Cardiac septum (tissue), 1 donor: ENCODE results near the gene HOXB4. TPM values are rescaled to one million over a fixed set of nuclear protein-coding genes. Genes with fewer than 3 reads are reported as not detected.

Source experiments
- DNase-seq: peaks from one replicate; pipeline ENCODE4 v3.0.0-alpha.2; 2020; ENCODE audit warnings: low spot score
- intact Hi-C: fragments of 100-400 bp; cut with DNase I; formaldehyde crosslinking; loops from one replicate; pipeline ENCODE4 v1.14.0; 2022
- total RNA-seq: library from RNA; stranded (reverse); fragmentation: NEBNext Ultra II Directional; extraction: Animal tissue kit (Norgen Biotek cat#: 25700); gene quantifications from one replicate; pipeline ENCODE4 v1.2.1, GENCODE V29; 2021
- donor health status: DM: no; HTN: no; CAD: no.

Gene HOXB4
- total RNA-seq, 1 donor from 2014 or later, result 1.6 TPM

DNA sequence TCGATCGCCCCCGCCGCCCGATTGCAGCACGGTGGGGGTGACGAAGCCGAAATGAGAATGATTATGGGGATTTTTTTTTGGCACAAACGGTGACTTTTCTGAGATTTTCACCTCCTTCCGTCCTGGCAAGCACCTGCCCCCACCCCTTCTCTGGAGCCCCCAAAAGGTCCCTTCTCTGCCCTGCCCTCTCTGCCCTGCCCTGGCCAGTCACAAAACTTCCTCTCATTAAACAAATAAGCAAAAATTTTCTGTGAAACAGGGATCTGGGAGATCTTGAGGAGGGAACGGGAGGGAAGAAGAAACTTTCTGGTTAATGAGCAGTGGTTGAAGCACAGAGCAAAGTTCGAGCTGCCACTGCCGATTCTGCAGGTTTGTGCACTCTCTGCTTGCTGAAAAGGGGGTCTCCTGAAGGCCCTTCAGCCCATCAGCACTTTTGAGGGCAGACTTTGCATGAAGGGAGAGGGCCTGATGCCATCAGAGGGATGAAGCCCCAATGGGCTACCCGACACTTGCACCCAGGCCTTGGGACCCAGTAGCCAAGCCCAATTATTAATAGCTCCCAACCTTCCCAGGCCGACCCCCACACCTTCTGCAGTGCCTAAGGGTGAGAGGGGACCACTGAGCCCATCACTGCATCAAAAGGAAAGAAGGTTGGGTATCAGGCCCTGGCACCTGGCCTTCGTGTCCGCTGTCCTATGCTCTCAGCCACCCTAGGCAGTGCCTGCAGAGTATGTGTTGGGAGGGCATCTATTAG is 38.0 kb upstream of the HOXB4 start:
- intact Hi-C loops, result loop anchor here (5.0 to 10.0 kb wide), 5 partner anchors 279 to 591 kb away; partner anchors contain the start of gene IGF2BP1

DNA sequence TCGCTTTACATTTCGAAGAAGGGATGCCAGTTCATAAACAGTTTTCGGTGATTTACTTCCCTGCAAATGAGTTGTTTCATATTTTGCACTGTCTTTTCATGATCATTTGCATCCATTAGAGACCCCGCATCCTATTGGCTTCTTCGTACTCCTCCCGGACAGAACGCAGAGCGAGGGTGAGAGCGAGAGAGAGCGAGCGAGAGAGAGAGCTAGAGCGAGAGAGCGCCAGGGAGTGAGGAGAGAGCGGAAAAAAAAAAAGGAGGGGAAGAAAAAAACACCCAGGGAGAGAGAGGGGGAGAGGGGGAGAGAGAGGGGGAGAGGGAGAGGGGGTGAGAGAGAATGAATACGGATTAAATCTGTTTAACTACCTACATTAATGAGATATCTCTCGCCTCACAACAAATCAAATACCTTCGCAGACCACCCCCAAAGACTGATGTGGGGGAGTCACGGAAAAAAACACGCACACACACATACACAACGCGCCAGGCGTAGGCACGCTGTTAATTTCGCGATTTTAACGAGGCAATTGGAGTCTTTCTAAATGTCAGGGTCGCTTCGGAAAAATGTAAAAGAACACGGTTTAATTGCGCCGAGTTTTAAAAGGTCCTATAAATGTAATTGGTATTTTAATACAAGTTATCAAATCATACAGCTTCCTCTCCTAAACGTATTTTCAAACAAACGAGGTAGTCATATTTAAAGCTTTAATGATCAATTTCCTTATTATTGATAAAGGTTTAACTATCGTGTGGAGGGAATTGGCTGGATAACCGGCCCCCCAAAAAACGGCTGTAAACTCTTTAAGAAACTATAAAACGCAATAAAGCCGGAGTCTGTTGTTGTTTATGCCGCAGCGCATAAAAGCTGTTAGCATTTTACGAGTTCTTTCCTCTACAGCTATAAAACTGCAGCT is 37.2 kb upstream of the HOXB4 start, which contains the start of gene HOXB8:
Gene HOXB8, minus strand, starts transcription at position 246 of the 916 bp plus-strand sequence. CDS start 588 bp downstream, outside the sequence.
- no peak for DNase-seq
- intact Hi-C loops, result loop anchor here (5.0 to 10.0 kb wide), 5 partner anchors 278 to 591 kb away; partner anchors contain the start of gene IGF2BP1

More for the DNA sequence above, 38.0 kb upstream of the HOXB4 start:
- no peak for DNase-seq

DNA sequence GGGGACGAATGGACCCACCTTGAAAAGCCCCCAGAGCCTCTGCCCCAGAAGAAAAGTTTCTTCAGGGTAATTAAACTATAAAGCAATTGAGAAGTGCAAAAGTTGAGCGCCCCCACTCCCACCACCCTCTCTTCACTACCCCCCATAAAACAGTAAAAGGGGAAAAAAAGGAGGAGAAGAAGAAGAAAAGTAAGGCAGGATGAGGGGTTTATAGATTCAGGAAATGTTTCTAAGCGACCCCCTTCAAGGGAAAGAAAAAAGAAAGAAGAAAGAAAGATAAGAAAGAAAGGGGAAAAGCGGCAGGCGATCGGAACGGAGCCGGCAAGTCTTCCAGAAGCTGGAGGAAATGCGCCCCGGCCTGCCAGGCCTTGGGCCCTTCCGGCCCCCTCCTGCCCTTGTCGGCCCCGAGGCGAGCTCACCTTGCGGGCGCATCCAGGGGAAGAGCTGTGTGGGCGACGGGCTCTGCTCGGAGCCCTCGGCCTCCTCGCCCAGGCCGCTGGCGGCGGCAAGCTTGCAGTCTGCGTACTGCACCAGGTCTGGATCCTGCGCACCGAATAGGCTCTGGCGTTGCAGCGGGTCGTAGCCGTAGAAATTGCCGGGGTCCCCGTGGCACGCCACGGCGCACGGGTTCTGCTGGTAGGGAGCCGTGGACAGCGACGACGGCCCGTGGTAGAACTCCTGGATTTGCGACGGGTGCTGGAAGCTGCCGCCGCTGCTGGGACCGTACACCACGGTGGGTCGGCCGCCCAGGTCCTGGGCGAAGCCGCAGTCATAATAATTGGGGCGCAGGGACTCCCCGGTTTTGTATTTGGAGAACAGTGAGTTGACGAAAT is 35.9 kb upstream of the HOXB4 start:
- intact Hi-C loops, result loop anchor here (10.0 kb wide), 2 partner anchors 381 to 589 kb away; partner anchors contain the start of gene IGF2BP1
- DNase-seq, result no peak

DNA sequence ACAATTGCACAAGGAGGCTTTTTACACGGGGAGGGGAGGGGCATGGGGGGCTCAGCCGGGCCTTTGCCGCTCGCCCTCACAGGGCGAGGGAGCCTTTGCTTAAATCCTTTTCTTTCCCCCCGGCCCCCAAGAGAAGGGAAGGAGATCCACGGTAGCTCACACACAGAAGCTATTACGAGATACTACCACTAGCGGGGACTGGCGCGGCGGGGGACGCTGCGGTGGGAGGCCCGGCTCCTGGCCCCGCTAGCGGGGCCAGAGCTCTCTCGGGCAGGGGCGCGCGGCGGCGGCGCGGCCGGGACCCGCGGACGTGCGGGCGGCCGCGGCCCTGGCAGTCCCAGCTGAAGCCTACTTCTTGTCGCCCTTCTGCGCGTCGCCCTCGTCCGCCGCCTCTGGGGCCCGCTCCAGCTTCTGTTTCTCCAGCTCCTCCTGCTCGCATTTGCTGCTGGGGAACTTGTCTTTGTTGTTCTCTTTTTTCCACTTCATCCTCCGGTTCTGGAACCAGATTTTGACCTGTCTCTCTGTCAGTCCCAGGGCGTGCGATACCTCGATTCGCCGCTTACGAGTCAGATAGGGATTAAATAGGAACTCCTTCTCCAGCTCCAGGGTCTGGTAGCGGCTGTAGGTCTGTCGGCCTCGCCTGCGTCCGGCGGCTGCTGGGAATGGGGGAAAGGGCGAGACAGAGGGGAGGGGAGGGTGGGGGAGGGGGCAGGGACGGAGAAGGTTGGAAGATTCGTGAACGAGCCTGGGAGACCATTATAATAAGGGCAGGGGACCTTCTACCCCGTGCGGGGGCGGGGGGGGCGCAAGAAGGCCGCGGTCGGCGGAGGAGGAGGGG is 34.9 kb upstream of the HOXB4 start:
- no peak for DNase-seq
- intact Hi-C loops, result loop anchor here (10.0 kb wide), 2 partner anchors 382 to 588 kb away; partner anchors contain the start of gene IGF2BP1

DNA sequence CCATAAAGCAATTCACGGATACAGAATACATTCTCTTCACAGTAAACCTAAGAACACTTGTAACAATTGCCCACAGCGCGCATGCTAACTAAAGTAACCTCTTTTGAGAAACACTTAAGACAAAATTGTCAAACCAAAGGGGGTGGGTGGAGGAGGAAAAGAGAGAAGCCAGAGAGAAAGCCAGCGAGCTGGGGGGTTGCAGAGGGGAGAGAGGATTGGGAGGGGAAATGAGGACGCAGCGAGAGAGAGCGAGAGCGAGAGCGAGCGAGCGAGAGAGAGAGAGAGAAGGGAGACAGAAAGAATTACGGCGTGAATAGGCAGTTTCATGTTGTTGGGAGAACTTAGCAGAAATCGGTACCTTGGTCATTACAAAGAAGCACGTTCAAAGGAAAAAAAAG is 34.3 kb upstream of the HOXB4 start:
- intact Hi-C loops, result loop anchor here (10.0 kb wide), 2 partner anchors 382 to 588 kb away; partner anchors contain the start of gene IGF2BP1
- no peak for DNase-seq

DNA sequence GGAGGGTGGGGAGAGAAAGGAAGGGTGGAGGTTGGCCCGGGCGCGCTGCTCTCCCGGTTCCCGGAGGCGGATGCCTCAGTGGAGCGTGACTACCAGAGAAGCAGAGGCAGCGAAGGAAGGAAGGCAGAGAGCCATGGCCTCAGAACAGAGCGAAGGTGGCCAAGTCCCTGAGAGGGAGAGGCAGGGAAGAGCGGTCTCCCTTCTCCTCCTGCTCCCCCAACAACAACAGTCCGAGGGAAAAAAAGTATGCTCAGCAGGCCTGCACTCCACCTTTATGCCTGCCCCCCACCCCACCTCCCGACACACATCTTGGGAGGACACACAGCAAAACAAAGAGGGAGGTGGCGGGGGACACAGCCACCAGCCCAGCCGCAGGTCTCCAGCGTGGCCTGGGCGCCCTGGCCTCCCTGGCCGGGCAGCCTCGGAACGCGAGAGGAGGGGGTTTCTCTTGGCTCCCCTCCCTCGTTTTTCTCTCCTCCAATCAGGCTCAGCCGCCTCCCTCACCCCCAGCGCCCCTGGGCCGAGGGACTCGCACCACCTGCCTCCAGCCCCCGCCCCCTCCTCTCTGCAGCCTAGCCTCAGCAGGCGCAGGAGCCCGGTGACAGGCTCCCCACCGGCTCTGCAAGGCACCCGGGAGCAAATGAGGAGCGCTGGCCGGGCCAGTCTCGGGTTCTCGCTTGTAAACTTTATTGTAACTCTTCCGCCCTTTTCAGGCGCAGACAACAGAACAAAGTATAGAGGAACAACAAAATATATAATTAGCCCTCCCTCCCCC is 33.7 kb upstream of the HOXB4 start:
- DNase-seq, result no peak
- intact Hi-C loops, result loop anchor here (10.0 kb wide), 2 partner anchors 383 to 587 kb away; partner anchors contain the start of gene IGF2BP1

DNA sequence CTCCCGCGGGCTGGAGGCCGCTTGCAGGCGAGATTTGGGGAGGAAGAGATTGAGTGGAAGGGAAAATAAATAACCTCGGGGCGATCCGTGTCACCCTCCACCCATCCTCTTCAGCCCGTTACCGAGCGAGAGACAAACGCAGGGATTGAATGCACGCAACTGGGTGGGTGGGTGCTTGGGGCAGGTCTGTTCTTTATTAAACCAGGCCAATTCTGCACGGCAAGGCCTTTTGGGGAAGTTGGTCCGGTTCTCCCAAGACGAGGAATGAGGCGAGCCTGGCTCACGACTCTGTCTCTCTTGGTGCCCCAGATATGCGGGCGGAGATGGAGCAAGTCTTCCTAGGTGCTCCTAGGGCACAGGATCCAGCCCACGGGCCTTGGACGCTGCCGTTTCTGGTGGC is 33.1 kb upstream of the HOXB4 start:
- intact Hi-C loops, result loop anchor here (10.0 kb wide), 2 partner anchors 384 to 586 kb away; partner anchors contain the start of gene IGF2BP1
- no peak for DNase-seq

DNA sequence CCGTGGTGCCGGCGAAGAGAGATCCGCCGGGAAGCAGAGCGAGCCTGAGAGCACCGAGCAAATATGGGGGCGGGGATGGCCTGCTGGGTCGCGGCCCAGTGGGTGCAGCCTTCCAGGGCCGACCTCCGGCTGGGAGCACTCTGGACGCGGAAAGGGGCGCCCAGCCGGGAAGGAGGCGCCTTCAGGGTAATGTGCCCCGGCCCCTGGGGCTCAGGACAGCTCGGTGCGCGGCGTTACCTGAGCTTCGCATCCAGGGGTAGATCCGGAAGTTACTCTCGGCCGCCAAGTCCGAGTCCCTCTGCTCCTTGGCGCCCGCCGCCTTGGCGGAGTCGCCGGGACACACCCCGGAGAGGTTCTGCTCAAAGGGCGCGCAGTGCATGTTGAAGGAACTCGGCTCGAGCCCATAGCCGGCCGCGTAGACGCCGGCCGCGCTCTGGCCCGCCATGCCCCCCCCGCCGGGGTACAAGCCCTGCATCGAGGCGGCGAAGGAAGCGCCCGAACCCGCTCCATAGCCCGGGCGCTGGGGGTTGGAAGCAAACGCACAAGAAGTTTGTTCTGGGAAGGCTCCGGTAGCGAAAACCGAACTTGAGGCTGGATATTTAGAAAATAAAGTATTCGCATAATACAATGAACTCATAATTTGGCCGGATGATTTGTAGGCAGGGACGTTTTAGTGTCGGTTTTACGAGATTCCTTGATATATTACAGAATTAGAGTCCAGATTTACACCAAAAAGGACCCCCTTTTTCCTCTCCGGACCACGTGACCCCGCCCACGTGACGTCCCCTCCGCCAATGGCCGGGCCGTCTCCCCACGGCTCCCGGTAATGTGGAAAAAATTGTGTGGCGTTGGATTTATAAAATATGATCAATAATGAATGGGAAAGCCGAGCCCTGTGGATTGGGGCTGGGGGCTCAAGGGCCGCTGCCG is 32.4 kb upstream of the HOXB4 start, which contains the start of gene HOXB7:
Gene HOXB7, minus strand, starts transcription at position 736 of the 930 bp plus-strand sequence. Its CDS starts 99 bp downstream, at position 637.
- no peak for DNase-seq
- intact Hi-C loops, result loop anchor here (10.0 kb wide), 2 partner anchors 384 to 586 kb away; partner anchors contain the start of gene IGF2BP1

DNA sequence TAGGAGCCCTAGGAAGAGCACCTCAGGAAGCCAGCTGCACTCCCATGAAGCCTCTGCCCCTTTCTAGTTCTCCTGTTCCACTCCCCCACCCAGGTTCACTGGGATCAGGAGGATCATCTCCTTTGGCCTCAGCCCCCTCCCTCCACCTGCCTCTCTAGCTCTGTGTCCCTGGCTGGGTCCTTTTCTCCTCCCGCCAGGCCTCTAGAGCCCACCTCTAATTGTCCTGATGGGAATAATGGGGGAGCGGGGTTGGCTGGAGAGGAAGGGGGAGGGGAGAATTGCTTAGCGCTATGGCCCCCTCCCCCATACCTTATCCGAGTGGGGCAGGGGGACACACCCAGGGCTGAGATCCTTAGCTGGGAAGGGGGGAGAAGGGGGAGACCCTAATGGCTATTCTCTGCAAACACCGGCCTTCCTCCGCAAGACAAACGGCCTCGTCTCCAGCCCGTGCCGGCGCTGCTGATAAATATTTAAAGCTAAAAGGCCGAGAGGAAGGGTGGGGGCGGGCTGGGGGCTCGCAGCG is 31.7 kb upstream of the HOXB4 start:
- intact Hi-C loops, result loop anchor here (10.0 kb wide), 2 partner anchors 385 to 585 kb away; partner anchors contain the start of gene IGF2BP1
- no peak for DNase-seq

DNA sequence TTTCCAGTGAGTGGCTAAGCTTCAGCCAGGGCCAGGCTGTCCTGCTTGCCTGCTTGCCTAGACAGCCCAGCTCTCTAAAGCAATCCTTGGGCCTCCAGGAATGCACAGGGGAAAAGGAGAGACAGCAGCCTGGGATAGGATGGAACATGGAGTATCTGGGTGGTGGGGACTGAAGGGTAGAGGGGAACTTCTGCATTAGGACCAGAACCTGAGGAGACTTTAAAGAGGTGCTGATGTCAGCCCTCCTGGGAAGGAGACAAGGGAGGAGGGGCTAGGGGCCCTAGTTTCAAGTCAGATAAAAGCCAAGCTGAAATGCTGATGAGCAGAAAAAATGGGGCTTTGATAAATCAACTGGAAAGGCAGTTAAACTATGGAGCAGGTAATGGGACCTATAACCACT is 30.9 kb upstream of the HOXB4 start:
- no peak for DNase-seq
- intact Hi-C loops, result no loop called here

DNA sequence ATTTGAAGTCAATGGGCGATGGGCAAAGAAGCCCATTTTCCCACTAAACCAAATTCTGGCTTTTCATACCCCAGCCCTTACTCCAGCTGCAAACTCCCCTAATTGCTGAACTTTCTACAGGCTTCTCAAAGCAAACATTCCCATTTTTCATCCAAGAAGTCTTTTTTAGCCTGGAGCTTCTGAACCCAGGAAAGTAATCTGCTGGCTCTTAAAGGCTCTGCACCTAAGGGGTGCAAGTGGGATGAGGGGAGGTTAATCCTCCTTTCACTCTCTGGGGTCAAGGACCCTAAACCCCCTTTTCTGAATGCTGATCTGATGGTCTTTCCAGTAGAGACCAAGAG is 30.3 kb upstream of the HOXB4 start:
- intact Hi-C loops, result no loop called here

DNA sequence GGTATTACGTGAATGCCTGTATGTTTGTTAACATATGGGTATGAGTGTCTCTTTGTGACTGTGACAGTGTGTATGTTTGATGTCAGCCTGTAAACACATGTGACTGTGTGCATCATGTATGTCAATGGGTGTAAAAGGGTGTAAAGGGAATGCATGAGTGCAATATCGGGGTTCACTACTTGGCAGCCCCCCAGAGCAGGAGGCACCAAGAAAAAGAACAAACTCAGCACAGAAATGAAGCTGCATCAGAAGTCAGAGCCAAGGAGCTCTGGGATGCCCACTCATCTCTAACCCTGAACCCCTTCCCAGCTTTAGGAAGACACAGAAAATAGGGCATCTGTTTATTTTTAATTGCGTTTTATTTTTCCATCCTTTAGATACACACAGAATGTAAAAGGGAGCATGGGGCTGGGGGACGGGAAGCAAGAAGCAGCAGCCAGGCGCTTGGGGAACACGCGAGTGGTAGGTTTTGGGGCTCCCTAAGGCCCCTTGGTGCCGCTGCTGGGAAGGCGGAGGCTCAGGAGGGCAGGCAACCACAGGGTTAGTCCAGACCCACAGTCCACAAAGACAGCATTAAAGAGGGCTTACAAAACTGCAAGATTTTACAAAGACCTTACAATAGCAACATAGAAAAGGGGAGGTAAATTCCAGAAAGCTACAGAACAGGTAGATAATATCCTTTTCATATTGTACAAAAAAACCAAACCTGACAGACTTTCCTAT is 28.9 kb upstream of the HOXB4 start:
- no peak for DNase-seq
- intact Hi-C loops, result no loop called here

More for the DNA sequence above, 30.3 kb upstream of the HOXB4 start:
- DNase-seq, result no peak

DNA sequence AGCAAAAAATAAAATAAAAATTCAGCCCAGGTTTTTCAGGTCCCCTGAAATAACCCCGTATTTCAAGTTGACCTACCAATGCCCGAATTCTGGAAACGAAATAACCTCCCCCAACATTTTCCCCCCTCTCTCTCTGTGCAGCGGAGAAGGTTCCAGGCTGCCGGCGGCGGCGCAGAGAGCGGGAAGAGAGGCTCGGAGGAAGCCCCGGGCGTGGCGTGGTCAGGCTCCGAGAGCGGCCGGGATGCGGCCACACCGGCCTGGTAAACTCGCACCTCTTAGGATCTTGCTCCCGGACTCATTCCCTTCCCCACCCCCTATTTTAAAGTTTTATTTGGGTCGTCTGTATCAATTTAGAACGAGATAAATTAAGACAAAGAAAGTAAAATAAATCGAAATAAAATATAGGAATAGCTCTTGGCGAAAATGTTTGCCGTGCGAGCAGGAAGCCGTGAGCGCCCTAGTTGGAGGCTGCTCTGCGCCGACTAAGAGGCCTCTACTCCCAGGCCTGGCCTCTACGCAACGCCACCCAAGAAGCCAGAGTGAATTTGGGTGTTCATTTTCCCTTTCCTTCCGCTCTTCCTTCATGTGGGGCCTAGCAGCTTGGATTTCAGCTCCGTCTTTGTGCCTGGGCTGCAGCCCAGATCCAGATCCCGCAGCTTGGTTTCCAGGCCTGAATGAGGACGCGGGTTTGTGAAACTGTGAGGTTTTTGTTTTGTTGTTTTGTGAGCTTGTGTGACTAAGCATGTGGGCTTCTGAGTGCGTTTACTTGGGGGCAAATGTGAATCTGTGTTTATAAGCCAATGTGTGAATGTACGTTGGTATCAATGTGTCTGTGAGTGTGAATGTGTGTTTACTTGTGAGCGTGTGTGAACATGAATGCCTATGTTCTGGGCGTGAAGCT is 28.1 kb upstream of the HOXB4 start:
- no peak for DNase-seq
- intact Hi-C loops, result no loop called here

DNA sequence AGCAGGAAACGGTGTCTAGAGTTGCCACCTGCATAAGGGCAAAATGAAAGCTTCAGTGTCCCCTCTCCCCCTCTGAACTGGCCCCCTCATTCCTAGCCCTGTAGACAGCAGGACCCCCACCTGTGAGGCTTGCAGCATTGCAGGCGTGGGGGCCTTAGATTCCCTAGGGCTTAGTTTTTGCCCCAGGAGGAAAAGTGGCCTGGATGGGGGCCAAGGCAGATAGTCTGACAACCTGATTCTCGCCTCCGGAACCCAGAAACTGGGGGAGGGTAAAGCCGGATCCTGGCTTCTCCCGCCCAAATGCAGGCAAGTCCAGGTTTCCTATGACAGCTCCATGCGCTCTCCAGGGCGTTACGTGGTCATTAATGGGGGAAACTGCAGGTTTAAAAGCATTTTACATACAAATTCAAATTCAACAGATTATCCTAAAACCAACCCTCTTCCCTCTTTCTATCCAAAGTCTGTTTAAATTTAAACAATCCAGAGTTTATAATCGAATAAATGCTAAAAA is 27.3 kb upstream of the HOXB4 start:
- no peak for DNase-seq
- intact Hi-C loops, result no loop called here
